Esophagus muscularis mucosa (tissue), 4 donors: ENCODE measurements around the gene MUC2. TPM values are rescaled to one million over a fixed set of nuclear protein-coding genes. Genes with fewer than 3 reads are reported as not detected.

Experiments used
- DNase-seq: peaks from one replicate; pipeline ENCODE4 v3.0.0-alpha.2; 2017; ENCODE audit errors: extremely low spot score
- H3K27ac ChIP-seq, 4 donors: fragments of 200-600 bp; sonication (generic); replicated peaks in 1 of 4; 1 replicate in 3 of 4; 2 replicates in 1 of 4; pipeline ENCODE4 v1.5.1; 2016 to 2019; ENCODE audit warnings: mild to moderate bottlenecking in 1 of 4
- H3K27me3 ChIP-seq, 4 donors: fragments of 200-600 bp; sonication (generic); one replicate each; pipeline versions ENCODE4 v1.5.1 to v1.6.0; 2016 to 2019
- H3K36me3 ChIP-seq, 4 donors: fragments of 200-600 bp; sonication (generic); one replicate each; pipeline ENCODE4 v1.5.1; 2016 to 2019
- H3K4me1 ChIP-seq, 4 donors: fragments of 200-600 bp; sonication (generic); one replicate each; pipeline ENCODE4 v1.5.1; 2016 to 2019
- H3K4me3 ChIP-seq, 4 donors: fragments of 200-600 bp; sonication (generic); 1 replicate in 2 of 4; 2 replicates in 2 of 4; pipeline ENCODE4 v1.5.1; 2016 to 2019; ENCODE audit warnings: mild to moderate bottlenecking in 4 of 4, moderate library complexity in 1 of 4
- H3K9me3 ChIP-seq, 4 donors: fragments of 200-600 bp; sonication (generic); 1 replicate in 3 of 4; 2 replicates in 1 of 4; pipeline ENCODE4 v1.5.1; 2016 to 2019
- CTCF ChIP-seq, 3 experiments: fragments of 200-600 bp in 2 of 3; fragments of 450-650 bp in 1 of 3; sonication (generic) in 2 of 3; IDR thresholded peaks; one replicate each; pipeline ENCODE4 v1.5.1; 2017 to 2019; ENCODE audit warnings: antibody characterized with exemption in 3 of 3, mild to moderate bottlenecking in 2 of 3, moderate library complexity in 1 of 3
- EP300 ChIP-seq: sonication (generic); formaldehyde crosslinking; IDR thresholded peaks from one replicate; pipeline ENCODE4 v1.6.1; 2017; ENCODE audit warnings: antibody characterized with exemption
- POLR2A ChIP-seq: fragments of 450-650 bp; IDR thresholded peaks from one replicate; pipeline ENCODE4 v1.6.1; 2017; ENCODE audit warnings: antibody characterized with exemption, moderate library complexity, mild to moderate bottlenecking, low read depth
- POLR2AphosphoS5 ChIP-seq, 2 donors: sonication (generic); formaldehyde crosslinking; IDR thresholded peaks; one replicate each; pipeline ENCODE4 v1.6.1; 2017; ENCODE audit warnings: antibody characterized with exemption in 2 of 2
- WGBS: methylation state at CpG from one replicate; pipeline ENCODE4 v1.1.5; 2018; 5-methylcytosine and 5-hydroxymethylcytosine counted together
- intact Hi-C: fragments of 100-400 bp; cut with DNase I; formaldehyde crosslinking; loops from one replicate; pipeline ENCODE4 v1.15.1; 2023
- total RNA-seq, 4 donors: library from RNA; depleted of rRNA; stranded (reverse); fragments of >200 nt; gene quantifications; one replicate each; pipeline versions ENCODE4 v1.1.0 to v1.2.1, GENCODE V29; 2016

Gene MUC2
- total RNA-seq, 4 donors from 2014 or later = 0.34 TPM; not detected in 3

DNA sequence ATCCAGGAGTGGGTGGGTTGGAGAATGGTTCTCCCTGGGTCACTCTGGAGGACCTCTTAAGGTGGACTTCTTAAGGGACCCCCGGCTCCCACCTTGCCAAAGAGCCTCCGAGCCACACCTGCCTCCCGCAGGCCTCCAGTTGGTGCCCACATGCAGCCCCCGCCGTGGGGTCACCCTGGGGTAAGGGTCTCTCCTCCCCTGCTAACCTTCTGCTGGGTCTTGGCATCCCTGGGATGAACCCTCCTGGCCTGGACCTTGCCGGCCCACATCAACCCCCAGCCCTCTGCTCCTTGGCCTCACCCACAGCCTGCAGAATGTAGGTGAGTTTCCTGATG, 25.6 kb upstream of the MUC2 start:
- Histone ChIP-seq H3K4me3 (no peak overlapping the region), H3K36me3 (no peaks in the 10 kb centered on the region), H3K4me1 (peaks cover 0 to 10% (median 0%) of the 10 kb centered on the region in 4 donors), H3K27ac (no peak overlapping the region), H3K9me3 (no peaks in the 10 kb centered on the region), H3K27me3 (peaks cover 0 to 69% (median 13%) of the 10 kb centered on the region in 4 donors)
- DNase-seq = no peak
- intact Hi-C loops = no loop called here
- WGBS = 91% methylated on average over 6 of the region's 6 CpGs
- TF ChIP-seq EP300 (no peak), POLR2AphosphoS5 (IDR thresholded peaks at IDR 0.05) (no peak), CTCF (IDR thresholded peaks at IDR 0.05) (no peak), POLR2A (no peak)

GRCh38 chr11:1049431-1049891, 25.2 kb upstream of the MUC2 start:
- H3K27ac ChIP-seq = no peak overlapping the region
- no peak for TF ChIP-seq EP300
- no peak for TF ChIP-seq CTCF (IDR thresholded peaks at IDR 0.05)
- TF ChIP-seq POLR2AphosphoS5 (IDR thresholded peaks at IDR 0.05) = no peak
- no peak for TF ChIP-seq POLR2A
- peaks cover 0 to 73% (median 14%) of the 10 kb centered on the region in 4 donors for H3K27me3 ChIP-seq
- no peak overlapping the region for H3K4me3 ChIP-seq
- DNase-seq = no peak
- intact Hi-C loops = no loop called here
- 64% methylated on average over 10 of the region's 13 CpGs for WGBS
- no peaks in the 10 kb centered on the region for H3K9me3 ChIP-seq
- H3K36me3 ChIP-seq = no peaks in the 10 kb centered on the region
- H3K4me1 ChIP-seq = peaks cover 0 to 10% (median 0%) of the 10 kb centered on the region in 4 donors

- WGBS = 35% methylated on average over 4 of the region's 18 CpGs
- Histone ChIP-seq H3K36me3 (no peaks in the 10 kb centered on the region), H3K27ac (no peak overlapping the region), H3K9me3 (no peaks in the 10 kb centered on the region), H3K4me1 (peaks cover 0 to 10% (median 0%) of the 10 kb centered on the region in 4 donors), H3K4me3 (no peak overlapping the region), H3K27me3 (peaks cover 0 to 79% (median 15%) of the 10 kb centered on the region in 4 donors)
- DNase-seq = no peak
- intact Hi-C loops = loop anchor here (2.0 to 5.0 kb wide), 2 partner anchors 148 to 201 kb away; no protein-coding TSS in a partner anchor
- TF ChIP-seq EP300 (no peak), CTCF (IDR thresholded peaks at IDR 0.05) (no peak), POLR2AphosphoS5 (IDR thresholded peaks at IDR 0.05) (no peak), POLR2A (no peak)
Measured at GRCh38 chr11:1049911-1050580, 24.6 kb upstream of the MUC2 start.

DNA sequence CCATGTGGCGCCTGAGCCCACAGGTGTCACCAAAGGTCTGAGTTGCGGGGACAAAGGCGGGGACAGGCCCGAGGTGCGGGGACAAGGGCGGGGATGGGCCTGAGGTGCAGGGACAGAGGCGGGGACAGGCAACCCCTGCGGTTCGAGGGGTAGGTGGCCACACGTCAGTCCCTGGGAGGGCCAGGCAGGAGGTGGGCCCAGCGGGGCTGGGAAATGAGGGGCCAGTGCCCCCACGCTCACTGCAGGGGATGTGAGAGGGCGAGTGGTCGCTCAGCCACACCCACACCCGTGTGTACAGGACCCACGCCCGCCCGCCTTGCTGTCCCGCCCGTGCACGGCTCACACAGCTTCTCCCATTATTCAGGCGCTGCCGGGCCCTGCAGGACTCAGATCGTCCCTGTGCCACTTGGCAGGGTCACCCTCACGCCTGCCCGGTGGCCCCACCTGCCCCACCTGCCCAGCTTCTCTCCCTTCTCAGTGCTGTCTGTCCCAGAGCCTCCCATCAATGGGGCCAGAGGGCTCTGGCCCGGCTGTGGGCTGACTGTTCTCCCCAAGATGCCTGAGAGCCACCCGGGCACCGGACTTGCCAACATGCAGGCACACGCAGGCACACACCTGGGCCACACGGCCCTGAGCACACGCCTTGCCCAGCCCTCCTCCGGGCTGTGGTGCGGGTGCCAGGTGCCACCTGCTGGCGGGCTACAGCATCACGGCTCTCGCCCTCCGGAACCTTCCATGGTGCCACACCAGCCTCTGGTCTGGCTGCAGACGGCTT, 23.9 kb upstream of the MUC2 start:
- peaks cover 0 to 10% (median 0%) of the 10 kb centered on the region in 4 donors for H3K4me1 ChIP-seq
- no peak overlapping the region for H3K27ac ChIP-seq
- peaks cover 0 to 86% (median 16%) of the 10 kb centered on the region in 4 donors for H3K27me3 ChIP-seq
- H3K36me3 ChIP-seq = no peaks in the 10 kb centered on the region
- TF ChIP-seq CTCF (IDR thresholded peaks at IDR 0.05) (peak; percentile 67 to 84 (median 83)), POLR2AphosphoS5 (IDR thresholded peaks at IDR 0.05) (peak in 1 of 2 donors; percentile 22), EP300 (no peak)
- intact Hi-C loops = loop anchor here (2.0 to 5.0 kb wide), 2 partner anchors 148 to 202 kb away; no protein-coding TSS in a partner anchor
- no peak for DNase-seq
- WGBS = 75% methylated on average over 9 of the region's 39 CpGs
- no peaks in the 10 kb centered on the region for H3K9me3 ChIP-seq
- H3K4me3 ChIP-seq = no peak overlapping the region
